GM20000 (cell line): Measurements from ENCODE around the gene CISD2.
"Not testable (repeated sequence)": the region's sequence is repeated elsewhere in the genome, so short reads cannot be mapped to it uniquely, and the experiment has no call there.

Experiments
- DNase-seq: peaks from one replicate; pipeline ENCODE4 v3.0.0; 2012; ENCODE audit warnings: low spot score
- CTCF ChIP-seq: IDR thresholded peaks from 2 replicates; pipeline ENCODE4 v1.5.1; 2012; ENCODE audit warnings: mild to moderate bottlenecking, control low read depth; ENCODE audit errors: extremely low read depth, missing control alignments

Gene CISD2

GRCh38 chr4:102868781-102869568 lies at the start of gene CISD2:
CISD2 (plus strand) TSS chr4:102868992; CDS start chr4:102869085, 93 bp downstream.
- DNase-seq, result peak; percentile 92

DNA sequence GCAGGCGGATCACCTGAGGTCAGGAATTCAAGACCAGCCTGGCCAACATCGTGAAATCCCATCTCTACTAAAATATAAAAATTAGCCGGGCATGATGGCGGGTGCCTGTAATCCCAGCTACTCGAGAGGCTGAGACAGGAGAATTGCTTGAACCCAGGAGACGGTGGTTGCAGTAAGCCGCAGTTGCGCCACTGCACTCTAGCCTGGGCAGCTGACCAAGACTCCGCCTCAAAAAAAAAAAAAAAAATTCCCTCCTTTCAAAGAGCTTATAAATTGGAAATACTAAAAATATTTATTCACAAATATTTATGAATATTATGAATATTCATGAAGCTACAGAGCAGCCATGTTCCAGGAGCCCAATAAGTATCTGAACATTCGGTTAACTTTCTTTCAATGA lies 49.7 kb upstream of the CISD2 start:
- DNase-seq, result not testable (repeated sequence)

More at GRCh38 chr4:102868781-102869568, at the start of gene CISD2:
- TF ChIP-seq CTCF, result no peak

DNA sequence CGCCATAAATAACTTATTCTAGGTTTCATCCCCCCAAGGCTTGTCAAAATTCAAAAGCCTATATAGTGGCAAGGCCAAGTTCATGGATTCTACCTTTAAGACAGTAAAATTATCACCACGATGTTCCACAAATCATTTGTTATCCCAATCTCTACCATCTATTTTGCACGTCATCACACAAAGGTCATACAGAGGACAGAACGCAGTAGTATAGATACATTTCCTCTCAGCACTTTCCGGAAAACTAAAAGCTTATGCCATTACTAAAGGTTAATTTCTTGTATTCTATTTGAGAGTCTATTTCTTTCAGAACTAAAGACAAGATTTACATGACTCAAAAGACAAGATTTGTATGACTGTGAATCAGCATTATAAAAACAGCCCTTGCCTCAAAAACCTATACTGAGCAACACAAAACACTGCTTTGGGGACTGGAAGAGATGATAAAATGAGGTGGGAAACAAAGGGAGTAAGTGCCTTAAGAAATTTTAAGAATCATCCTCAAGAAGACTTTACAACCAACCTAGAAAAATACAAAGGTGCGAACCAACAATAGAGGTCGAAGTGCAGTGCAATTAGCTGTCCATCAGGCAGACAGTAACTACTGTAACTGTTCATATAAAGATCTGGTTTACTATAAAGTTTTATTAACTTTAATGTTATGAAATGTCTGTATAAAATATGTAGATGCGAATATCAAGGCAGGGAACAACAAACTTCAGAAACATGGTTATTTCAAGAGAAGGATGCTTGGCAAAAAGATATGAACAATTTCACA lies 49.0 kb upstream of the CISD2 start:
- TF ChIP-seq CTCF, result no peak
- DNase-seq, result no peak

DNA sequence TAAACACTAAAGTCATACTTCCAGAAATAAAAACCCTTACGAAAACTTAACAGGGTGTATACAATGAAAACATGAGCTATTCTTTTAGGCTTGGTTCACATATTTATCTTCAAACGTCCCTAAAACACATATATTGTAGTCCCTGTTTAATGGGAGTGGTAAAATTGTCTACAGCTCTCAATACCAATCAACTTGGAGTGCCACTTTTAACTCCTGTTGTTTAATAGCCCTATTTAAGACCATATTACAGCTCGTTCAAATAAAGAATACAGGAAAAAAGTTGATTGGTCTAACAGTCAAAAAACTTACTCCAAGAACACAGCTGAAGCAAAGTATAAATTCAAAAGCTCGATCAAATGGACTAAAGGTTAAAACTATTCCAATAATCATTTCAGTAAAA lies 45.3 kb upstream of the CISD2 start:
- no peak for DNase-seq
- no peak for TF ChIP-seq CTCF

DNA sequence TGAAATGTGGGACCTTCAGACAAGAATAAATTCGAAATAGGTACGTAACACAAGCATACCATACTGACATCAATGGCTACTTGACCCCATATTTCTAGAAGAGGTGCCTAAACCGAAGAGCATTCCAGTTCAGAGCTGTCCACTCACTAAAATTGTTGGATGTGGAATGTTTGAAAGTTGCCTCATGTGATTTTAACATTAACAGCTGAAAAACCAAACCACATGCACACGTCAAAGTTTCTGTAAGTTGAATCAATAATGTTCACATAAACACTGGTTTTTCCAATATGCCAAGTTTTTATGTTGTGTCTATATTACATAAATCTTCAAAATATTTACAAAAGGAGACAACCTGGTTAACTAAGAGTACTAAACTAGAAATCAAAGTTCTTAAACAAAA lies 44.9 kb upstream of the CISD2 start:
- no peak for TF ChIP-seq CTCF
- DNase-seq, result no peak

DNA sequence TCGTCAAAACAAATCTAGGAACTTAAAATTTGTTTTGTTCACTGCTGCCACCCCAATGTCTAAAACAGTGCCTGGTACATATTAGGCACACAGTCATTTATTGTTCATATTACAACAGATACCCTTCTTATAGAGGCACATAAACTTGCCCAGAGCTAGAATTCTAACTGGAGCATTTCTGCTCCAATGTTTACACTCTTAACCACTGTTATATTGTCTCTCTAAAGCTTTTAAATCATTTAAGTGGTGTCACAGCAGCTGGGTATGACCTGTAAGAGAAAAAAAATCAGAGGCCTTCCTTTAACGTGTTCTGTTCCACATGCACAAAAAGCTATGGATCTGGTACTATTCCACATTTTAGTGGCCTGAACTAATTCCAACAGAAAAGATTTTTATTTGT lies 44.4 kb upstream of the CISD2 start:
- DNase-seq, result no peak
- TF ChIP-seq CTCF, result no peak

GRCh38 chr4:102825261-102826091 lies 43.3 kb upstream of the CISD2 start:
- TF ChIP-seq CTCF, result no peak
- no peak for DNase-seq
